Peyer's patch (tissue), 4 donors: ENCODE data around the gene DLGAP4. TPM values are rescaled to one million over a fixed set of nuclear protein-coding genes. Genes with fewer than 3 reads are reported as not detected.

Source experiments
- DNase-seq, 3 donors: peaks; one replicate each; pipeline ENCODE4 v3.0.0-alpha.2; 2017 to 2019
- H3K27ac ChIP-seq, 4 donors: fragments of 200-600 bp; sonication (generic); one replicate each; pipeline ENCODE4 v1.5.1; 2016 to 2019
- H3K27me3 ChIP-seq, 2 donors: fragments of 200-600 bp; sonication (generic); one replicate each; pipeline ENCODE4 v1.5.1; 2019
- H3K36me3 ChIP-seq, 3 donors: fragments of 200-600 bp; sonication (generic); one replicate each; pipeline ENCODE4 v1.5.1; 2016 to 2019
- H3K4me1 ChIP-seq, 4 donors: fragments of 200-600 bp; sonication (generic); one replicate each; pipeline ENCODE4 v1.5.1; 2016 to 2019
- H3K4me3 ChIP-seq, 4 donors: fragments of 200-600 bp; sonication (generic); 1 replicate in 3 of 4; 2 replicates in 1 of 4; pipeline ENCODE4 v1.5.1; 2016 to 2019; ENCODE audit warnings: mild to moderate bottlenecking in 1 of 4
- H3K9me3 ChIP-seq, 4 donors: fragments of 200-600 bp; sonication (generic); one replicate each; pipeline ENCODE4 v1.5.1; 2016 to 2019; ENCODE audit warnings: mild to moderate bottlenecking in 1 of 4
- CTCF ChIP-seq, 6 experiments: fragments of 450-650 bp in 4 of 6; fragments of 200-600 bp in 2 of 6; sonication (generic) in 1 of 6; IDR thresholded peaks; one replicate each; pipeline ENCODE4 v1.5.1; 2017 to 2019; ENCODE audit warnings: antibody characterized with exemption in 6 of 6, mild to moderate bottlenecking in 3 of 6, moderate library complexity in 1 of 6
- POLR2A ChIP-seq, 2 donors: fragments of 450-650 bp; IDR thresholded peaks; one replicate each; pipeline ENCODE4 v1.5.1; 2017; ENCODE audit warnings: antibody characterized with exemption in 2 of 2, mild to moderate bottlenecking in 2 of 2, moderate library complexity in 2 of 2
- total RNA-seq, 4 donors: library from RNA; depleted of rRNA; stranded (reverse); fragments of >200 nt; gene quantifications; one replicate each; pipeline ENCODE4 v1.1.0, GENCODE V29; 2016

Gene DLGAP4
- total RNA-seq, 4 donors from 2014 or later: 44.5 to 70.1 (median 59.0) TPM

DNA sequence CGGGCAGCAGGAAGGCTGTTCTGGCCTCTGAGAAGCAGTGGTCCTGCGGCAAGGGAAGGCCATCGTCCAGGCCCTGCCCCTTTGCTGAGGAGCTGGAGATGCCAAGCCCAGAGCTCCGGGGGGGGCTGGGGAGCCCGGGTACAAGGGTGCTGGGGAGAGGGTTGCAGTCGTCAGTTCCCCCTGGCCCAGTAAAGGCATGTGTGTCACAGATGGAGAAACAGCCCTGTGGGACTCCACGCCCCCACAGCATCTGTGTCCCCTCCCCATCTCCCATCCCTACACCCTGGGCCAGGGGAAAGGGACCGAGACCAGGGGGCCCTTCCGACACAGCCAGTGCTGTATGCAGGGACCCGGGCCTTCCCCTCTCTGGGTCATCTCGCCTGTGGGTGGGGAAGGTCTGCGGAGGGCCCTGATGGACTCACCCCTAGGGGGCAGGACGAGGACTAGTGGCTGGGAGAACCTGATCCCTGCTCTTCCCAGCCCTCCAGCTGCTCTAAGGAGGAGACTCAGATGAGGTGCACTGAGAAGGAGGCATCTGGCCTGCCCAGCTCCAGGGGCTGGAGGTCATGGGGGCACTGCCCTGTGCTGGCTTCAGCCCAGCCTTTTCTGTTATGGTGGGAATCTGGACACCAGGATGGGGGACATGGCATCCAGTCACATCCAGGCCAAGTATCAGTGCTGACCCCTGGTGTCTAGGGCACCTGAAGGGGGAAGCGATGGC is 235.8 kb downstream of the DLGAP4 start:
- Histone ChIP-seq H3K27me3 (no peaks in the 10 kb centered on the region), H3K27ac (peak overlapping the region; percentile 69 to 87 (median 82)), H3K36me3 (no peaks in the 10 kb centered on the region), H3K4me1 (peaks cover 0 to 19% (median 0%) of the 10 kb centered on the region in 4 donors), H3K4me3 (peak overlapping the region; percentile 43 to 60 (median 54)), H3K9me3 (no peaks in the 10 kb centered on the region)
- TF ChIP-seq POLR2A (IDR thresholded peaks at IDR 0.05) (no peak), CTCF (IDR thresholded peaks at IDR 0.05) (peak in 4 of 6 experiments; percentile 5 to 28 (median 19))
- no peak for DNase-seq

- H3K27ac ChIP-seq: peak overlapping the region; percentile 69 to 87 (median 82)
- peaks cover 0 to 19% (median 0%) of the 10 kb centered on the region in 4 donors for H3K4me1 ChIP-seq
- DNase-seq: no peak
- no peaks in the 10 kb centered on the region for H3K9me3 ChIP-seq
- H3K27me3 ChIP-seq: no peaks in the 10 kb centered on the region
- H3K4me3 ChIP-seq: peak overlapping the region; percentile 43 to 60 (median 54)
- H3K36me3 ChIP-seq: no peaks in the 10 kb centered on the region
- TF ChIP-seq CTCF (IDR thresholded peaks at IDR 0.05) (no peak), POLR2A (IDR thresholded peaks at IDR 0.05) (no peak)
Observed at GRCh38 chr20:36542516-36543183, 236.5 kb downstream of the DLGAP4 start.

- Histone ChIP-seq H3K27ac (peak overlapping the region; percentile 49 to 87 (median 82)), H3K4me3 (peak overlapping the region in 3 of 4 donors; percentile 49 to 60 (median 59)), H3K9me3 (no peaks in the 10 kb centered on the region), H3K4me1 (peaks cover 0 to 19% (median 0%) of the 10 kb centered on the region in 4 donors), H3K36me3 (no peaks in the 10 kb centered on the region), H3K27me3 (no peaks in the 10 kb centered on the region)
- peak in 2 of 3 donors; percentile 86 to 90 for DNase-seq
- TF ChIP-seq POLR2A (IDR thresholded peaks at IDR 0.05) (peak in 1 of 2 donors; percentile 43), CTCF (IDR thresholded peaks at IDR 0.05) (no peak)
Observed at GRCh38 chr20:36543184-36544133, 237.3 kb downstream of the DLGAP4 start.

DNA sequence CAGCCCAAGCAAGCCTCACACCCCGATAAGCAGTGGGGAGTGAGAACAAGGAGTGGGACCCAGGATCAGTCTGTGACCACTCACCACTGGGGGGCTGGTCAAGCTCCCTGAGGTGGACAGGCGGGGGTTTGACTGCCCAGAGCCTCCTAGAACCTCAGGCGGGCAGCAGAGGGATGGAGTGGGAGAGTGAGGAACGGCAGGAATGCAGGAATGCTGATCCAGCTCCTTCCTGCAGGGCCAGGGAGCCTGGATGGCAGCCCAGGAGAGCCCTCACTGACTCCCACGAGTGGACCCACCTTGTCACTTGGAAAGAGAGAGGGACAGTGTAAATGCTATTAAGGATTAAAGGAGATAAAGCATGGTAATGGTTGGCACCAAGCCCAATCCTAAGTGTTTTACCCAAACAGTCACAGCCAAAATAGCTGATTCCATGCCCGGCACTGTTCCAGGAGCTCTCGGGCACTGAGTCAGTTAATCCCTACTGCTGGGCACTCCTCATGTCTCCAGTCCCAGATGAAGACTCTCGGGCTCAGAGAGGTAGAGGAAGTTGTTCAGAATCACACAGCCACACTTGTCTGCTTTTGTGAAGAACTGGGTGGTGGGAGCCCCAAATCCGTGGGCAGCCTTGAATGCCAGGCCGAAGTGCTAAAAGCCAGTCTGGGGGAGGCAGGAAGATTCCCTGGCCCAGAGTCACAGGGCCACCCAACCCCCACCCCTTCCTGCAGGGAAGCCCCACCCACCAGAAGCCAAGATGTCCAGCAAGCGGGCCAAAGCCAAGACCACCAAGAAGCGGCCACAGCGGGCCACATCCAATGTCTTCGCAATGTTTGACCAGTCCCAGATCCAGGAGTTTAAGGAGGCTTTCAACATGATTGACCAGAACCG is 238.2 kb downstream of the DLGAP4 start:
- Histone ChIP-seq H3K27ac (peak overlapping the region in 3 of 4 donors; percentile 32 to 87 (median 83)), H3K4me1 (peaks cover 0 to 19% (median 0%) of the 10 kb centered on the region in 4 donors), H3K9me3 (no peaks in the 10 kb centered on the region), H3K4me3 (peak overlapping the region in 1 of 4 donors; percentile 60), H3K27me3 (no peaks in the 10 kb centered on the region), H3K36me3 (no peaks in the 10 kb centered on the region)
- DNase-seq: no peak
- TF ChIP-seq POLR2A (IDR thresholded peaks at IDR 0.05): no peak
- no peak for TF ChIP-seq CTCF (IDR thresholded peaks at IDR 0.05)
